GM19238 (cell line): ENCODE results near the gene SCRN2.

Source experiments
- DNase-seq: peaks from one replicate; pipeline ENCODE4 v3.0.0; 2011; ENCODE audit warnings: low spot score; ENCODE audit not compliant: insufficient read length

The SCRN2 gene

DNA sequence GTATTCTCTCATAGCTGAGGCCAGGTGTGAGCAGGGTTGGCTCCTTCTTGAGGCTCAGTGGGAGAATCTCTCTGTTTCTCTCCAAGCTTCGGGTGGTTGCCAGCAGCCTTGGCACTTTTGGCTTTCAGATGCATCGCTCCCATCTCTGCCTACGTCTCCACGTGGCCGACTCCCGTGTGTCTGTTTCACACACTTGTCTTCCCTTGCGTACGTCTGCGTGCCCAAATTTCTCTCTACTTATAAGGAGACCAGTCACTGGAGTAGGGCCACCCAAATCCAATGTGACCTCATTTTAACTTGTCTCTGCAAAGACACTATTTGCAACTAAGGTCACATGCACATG lies 34.2 kb downstream of the SCRN2 start:
- no peak for DNase-seq

DNA sequence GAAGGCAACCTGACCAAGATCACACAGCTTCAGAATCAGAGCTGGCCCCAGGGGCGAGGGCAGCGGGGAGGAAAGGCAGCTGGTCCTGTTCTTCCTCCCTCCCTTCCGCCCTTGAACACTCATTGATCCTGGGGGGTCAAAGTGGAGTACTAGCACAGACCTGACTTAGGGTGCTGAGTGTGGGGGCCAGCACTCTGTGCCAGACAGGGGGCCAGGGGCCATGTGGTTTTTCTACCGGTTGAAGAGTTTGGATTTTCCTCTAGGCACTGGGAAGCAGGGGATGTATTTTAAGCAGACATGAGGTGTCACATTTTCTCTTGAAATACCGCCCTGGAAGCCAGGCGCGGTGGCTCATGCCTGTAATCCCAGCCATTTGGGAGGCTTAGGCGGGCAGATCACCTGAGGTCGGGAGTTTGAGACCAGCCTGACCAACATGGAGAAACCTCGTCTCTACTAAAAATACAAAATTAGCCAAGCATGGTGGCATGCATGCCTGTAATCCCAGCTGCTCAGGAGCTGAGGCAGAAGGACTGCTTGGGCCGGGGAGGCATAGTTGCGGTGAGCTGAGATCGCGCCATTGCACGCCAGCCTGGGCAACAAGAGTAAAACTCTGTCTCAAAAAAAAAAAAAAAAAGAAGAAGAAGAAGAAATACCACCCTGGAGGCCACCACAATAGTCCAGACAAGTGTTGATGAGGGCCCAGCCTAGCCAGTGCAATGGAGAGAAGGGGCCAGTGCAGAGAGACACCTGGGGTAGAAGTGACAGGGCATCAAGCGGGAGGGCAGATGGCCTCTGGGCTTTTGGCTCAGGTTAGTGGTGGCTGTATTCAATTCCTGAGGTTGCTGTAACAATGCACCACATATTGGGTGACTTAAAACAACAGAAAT lies 34.8 kb downstream of the SCRN2 start:
- no peak for DNase-seq

DNA sequence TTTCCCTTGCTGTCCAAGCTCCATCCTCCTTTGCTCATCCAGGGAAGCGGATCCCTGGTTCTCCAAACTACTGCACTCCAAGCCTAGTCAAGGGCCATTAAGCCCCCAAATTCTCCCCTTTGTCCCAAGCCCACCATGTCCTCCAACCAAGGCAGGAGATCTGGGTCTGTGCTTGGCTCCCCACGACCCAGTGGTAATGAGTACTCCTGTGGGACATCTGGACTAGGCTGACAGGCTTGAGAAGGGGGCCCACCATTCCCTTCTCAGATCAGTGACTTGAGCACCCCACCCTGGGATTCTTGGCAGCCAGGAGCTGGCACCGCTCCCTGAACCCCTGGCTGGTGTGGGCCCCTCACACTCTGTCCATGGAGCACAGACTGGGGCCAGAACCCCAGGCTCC lies 36.6 kb downstream of the SCRN2 start:
- DNase-seq: no peak

DNA sequence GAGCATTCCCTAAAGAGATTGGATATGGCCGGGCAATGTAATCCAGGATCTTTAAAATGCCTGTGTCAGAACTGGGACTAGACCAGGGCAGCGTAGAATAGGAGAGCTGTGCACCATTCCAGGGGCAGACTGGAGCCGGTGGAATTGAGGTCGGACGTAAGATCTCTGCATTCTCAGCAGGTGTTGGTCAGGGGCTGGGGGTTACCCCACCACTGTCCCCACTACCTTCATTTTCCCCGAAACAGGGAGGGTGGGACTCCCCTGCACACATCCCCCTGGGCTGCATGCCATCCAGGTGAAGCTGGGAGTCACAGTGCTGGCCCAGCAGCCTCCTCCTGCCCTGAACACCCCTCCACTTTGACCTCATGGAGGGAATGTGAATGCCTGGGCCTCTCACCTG lies 37.3 kb downstream of the SCRN2 start:
- DNase-seq: no peak

DNA sequence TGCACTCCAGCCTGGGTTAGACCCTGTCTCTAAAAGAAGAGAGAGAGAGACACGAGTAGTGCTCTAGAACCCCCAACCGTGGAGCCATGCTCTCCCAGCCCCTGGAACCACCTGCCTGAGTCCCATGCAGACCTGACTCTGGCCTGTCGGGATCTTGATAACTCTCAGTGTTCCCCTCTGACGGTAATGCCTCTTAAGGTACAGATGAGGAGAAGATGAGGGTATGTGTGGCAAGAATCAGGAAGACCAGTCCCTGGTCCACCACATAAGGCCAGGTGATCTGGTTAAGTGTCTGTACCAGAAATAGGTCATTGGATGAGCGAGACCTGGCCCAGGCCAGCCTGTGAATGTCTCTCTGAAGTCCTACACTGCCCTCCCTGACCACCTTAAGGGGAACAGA lies 37.9 kb downstream of the SCRN2 start:
- no peak for DNase-seq

DNA sequence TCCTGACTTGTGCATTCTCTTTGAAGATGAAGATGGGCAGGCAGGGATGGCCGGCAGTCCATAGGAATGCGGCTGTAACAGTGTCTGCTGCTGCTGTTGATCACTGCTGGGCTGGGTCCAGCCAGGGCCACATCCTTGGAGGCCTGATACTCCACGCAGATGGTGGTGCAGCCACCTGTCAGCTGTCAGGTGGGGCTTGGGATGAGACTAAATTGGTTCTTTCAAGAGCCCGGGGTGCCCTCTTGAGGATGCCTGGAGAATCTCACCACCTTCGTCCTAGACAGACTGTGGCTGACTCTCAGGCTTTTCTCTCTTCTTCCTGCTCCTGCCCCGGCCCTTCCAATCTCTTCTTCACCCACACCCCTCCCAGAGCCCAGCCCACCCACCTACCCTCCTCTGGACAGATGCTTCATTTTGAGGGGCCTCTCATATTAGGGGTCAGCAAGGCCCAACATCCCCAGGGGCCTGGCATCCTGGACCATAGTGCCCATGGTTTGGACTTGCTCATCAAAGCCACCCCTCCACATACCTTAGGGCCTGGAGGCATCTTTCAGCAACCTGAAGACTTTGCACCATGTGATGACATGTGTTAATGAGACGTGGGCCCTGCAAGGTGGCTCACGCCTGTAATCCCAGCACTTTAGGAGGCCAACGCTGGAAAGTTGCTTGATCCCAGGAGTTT lies 38.6 kb downstream of the SCRN2 start:
- DNase-seq: peak; percentile 72

DNA sequence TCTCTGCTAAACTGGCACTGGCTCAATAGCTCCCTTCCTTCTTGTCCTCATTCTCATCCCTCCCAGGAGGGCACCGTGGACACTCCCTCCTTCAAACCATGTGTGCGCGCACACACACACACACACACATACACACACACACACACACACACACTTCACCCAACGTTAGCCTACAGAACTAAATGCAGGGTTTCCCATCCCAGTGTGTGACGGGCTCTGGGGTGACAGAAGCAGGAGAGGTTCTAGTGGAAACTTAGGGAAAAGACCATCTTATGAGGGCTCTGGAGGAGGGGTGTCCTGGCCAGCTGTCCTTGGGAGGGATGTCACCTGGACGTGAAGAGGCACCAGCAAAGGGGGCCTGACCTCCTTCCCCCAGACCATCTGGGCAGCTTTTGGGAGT lies 39.2 kb downstream of the SCRN2 start:
- DNase-seq: no peak

DNA sequence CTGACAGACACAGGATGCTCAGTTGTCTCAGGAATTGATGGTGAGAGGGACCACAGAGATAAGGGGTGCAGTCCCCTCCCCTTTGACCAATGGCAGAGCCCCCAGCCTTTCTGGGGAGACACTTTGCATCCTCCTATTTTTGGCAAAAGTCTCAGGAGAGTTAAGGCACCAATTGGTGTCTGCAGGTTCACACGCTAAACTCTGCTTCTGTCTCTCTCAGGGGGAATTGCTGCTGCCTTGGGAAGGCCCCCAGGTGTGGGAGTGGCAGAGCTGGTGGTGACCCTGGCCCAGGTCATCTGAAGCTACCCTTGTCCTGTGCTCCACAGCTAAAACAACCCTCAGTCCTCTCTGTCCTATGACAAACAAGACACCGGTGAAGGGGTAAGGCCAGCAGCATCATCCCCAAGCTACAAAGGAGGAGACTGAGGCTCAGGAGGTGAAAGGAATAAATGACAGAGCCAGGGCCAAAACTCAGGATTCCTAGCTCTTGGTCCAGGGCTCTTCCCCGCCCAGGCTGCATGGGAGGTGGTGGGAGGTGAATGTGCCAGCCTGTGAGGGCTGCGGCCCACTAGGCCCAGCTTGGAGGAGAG lies 39.8 kb downstream of the SCRN2 start:
- no peak for DNase-seq

DNA sequence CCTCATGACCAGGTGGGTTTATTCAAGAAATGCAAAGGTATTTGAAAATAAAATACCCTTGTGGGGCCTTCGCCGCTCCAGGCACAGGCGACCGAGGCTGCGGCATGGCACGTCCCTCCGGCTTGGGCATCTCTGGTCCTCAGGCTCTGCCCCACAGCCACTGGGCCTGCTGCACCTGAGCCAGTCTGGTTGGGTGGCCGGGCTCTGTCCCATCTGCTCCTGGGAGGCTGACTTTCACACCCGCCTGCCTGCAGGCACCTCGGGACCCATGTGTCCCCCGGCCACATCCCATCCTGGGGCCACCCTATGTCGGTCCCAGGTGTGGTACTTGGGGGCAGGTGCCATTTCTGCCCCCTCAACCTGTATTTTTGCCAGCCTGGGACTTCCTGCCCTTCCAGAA lies 40.4 kb downstream of the SCRN2 start:
- DNase-seq: no peak

DNA sequence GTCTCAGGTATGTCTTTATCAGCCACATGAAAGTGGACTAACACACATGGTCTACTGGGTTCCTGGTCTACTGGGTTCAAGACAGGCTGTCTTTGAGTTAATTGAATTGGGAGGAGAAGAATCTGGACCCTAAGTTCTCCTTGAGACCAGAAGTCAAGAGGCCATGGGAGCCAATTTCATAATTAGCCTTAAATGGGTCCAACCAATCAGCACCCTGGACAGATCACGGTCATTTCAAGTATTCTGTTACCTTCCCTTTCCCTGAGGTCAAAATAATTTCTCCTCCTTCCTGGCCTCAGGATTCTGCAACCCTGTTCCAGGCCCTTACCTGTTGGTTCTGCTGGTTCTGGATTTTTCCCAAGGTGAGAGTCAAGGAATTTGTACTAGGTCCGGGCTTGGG lies 43.3 kb downstream of the SCRN2 start:
- DNase-seq: no peak

DNA sequence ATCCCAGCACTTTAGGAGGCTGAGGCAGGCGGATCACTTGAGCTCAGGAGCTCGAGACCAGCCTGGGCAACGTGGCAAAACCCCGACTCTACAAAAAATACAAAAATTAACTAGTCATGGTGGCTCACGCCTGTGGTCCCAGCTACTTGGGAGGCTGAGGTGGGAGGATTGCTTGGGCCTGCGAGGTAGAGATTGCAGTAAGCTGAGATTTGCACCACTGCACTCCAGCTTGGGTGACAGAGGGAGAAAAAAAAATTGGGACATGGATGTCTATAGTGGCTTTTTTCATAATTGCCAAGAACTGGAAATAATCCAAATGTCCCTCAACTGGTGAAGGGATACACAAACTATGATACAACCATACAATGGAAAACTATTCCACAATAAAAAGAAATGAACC lies 48.1 kb downstream of the SCRN2 start:
- DNase-seq: no peak

DNA sequence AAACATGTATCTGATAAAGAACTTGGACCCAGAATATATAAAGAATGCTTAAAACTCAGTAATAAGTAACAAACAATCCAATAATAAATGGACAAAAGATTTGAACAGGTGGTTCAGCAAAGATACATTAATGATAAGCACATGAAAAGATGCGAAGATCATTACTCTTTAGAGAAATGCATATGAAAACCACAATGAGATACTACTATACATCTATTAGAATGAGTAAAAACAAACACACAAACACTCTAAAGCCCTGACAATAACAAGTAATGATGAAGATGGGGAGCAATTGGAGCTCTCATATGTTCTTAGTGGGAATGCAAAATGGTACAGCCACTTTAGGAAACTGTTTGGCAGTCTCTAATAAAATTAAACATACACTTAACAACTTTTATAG lies 48.6 kb downstream of the SCRN2 start:
- no peak for DNase-seq

DNA sequence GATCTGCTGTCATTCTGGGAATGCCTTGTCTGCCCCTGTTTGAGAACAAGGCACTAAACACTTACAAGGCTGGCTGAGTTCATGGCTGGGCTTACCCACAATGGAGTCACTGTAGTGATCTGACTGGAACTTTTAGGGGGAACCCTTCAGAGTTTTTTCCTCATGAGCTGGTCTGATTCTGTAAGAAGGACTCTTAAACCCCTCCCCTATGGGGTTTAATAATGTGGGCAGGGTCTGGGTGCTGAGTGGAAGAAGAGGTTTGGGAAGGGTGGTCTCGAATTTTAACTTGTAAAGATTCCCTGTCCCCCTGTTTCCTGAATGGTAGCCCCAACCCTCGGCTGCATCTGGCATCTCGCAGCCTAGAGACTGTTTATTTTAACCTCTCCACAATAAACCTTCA lies 50.0 kb downstream of the SCRN2 start:
- no peak for DNase-seq

DNA sequence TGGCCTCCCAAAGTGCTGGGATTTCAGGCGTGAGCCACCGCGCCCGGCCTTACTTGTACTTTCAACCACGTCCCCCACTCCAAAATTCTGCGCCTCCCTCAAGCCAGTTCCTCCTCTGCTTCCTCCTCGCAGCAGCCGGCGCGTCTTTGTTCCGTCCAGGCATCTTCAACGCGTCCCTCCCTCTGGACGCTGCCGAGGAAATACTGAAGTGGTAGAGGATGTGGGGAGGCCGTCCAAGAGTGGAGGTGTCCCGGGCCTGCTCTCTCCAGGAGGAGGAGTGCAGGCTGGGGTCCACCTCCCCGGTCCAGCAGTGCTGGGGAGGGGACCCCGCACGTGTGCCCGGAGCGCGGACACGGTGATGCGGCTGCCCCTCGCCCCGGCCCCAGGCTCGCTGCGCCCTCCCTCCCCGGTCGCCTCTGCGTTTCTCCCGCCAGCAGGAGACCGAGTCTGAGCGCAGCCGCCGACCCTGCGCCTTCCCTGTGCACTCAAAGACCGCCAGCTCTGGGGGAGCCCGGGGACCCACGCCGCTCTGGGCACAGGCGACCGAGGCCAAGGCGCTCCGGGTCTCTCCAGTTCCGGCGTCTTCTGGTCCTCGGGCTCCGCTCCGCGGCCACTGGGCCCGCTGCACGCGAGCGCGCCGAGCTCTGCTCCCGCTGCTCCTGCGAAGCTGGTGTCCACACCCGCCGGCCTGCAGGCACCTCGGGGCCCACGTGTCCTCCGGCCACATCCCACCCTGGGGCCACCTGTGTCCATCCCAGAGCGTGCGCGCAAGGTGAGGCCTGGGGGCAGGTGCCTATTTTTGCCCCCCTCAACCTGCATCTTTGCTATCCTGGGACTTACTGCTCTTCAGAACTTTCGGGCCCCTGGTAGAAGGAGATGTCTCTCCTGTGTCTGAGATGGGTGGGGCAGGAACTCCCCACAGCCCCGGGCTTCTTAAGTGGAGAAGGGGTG lies 51.2 kb downstream of the SCRN2 start:
- DNase-seq: peak; percentile 54
